NCI-H345 (cell line): ENCODE data around the gene PPP2R5C.
A peak's percentile ranks its signal among the peaks of the same experiment; 100 is the strongest.

Experiments used
- DNase-seq: peaks from one replicate; lab custom pipeline; 2025; lab: John Stamatoyannopoulos, UW

The PPP2R5C gene

DNA sequence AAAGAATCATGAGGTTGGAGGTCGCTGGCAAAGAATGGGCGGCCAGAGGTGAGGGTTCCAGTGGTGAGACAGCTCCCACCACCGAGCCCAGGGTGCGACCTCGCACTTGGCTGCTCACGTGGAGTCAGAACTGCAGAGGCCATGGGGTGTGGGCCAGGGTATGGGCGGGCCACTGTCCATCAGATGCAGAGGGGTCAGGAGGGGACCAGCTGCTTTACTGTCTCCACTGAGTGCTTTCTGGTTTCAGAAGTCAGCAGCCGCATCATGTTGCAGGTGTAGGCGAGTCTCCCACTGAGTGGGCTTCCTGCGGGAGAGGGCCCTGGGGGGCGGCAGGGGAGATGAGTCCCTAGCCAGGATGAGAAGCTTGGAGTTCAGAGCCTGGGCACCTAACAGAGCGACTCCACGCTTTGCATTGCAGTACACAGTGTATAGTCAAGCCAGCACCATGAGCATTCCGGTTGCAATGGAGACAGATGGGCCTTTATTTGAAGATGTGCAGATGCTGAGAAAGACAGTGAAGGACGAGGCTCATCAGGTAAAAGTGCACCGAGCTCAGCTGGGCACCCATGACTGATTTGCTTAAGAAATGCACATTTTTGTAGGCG is 156.0 kb downstream of the PPP2R5C start:
- no peak for DNase-seq

GRCh38 chr14:101918065-101918989 is 156.8 kb downstream of the PPP2R5C start:
- DNase-seq: no peak

- no peak for DNase-seq
Measured at GRCh38 chr14:101920271-101920670, 158.8 kb downstream of the PPP2R5C start.

GRCh38 chr14:101922866-101923265 is 161.4 kb downstream of the PPP2R5C start:
- DNase-seq: no peak

GRCh38 chr14:101925152-101925551 is 163.6 kb downstream of the PPP2R5C start:
- DNase-seq: no peak

GRCh38 chr14:101926085-101926484 is 164.6 kb downstream of the PPP2R5C start:
- DNase-seq: no peak

DNA sequence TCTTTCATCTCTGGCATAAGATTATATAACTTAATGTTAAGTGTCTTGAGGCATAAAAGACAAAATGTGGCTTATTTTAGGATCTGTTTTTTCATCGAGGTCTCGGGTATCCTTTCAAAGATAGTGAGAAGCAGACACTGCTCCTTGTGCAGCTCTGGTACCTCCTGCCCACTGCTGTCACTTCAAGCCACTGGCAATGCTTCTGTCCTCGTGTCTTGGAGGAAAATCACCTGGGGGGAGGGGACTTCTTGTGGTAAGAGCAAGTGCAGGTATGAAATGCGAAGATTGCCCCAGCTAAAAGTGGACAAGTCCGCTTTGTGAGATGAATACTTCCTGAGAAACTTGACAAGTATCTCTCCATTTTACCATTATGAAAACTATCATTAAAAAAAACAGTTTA is 165.1 kb downstream of the PPP2R5C start:
- no peak for DNase-seq

- DNase-seq: no peak
Measured at GRCh38 chr14:101927859-101928258, 166.3 kb downstream of the PPP2R5C start.

- DNase-seq: no peak
Measured at GRCh38 chr14:101928415-101928841, 166.9 kb downstream of the PPP2R5C start.

DNA sequence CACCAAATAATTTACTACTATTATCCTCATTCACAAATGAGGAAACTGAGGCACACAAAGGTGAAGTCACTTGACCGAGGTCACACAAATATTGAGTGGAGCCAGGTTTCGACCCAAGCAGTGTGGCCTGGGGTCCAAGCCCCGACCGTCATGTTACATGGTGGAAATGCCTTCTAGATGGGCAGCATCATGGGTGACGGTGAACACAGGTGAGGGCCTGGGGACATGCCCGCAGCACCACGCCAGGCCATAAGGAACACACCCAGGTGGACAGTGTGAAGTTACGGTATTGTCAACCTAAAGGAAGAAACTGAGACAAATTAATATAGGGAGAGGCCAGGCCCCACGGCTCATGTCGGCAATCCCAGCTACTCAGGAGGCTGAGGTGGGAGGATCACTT is 167.6 kb downstream of the PPP2R5C start:
- no peak for DNase-seq

GRCh38 chr14:101929946-101930345 is 168.4 kb downstream of the PPP2R5C start:
- DNase-seq: no peak

GRCh38 chr14:101932673-101933072 is 171.2 kb downstream of the PPP2R5C start:
- DNase-seq: no peak

DNA sequence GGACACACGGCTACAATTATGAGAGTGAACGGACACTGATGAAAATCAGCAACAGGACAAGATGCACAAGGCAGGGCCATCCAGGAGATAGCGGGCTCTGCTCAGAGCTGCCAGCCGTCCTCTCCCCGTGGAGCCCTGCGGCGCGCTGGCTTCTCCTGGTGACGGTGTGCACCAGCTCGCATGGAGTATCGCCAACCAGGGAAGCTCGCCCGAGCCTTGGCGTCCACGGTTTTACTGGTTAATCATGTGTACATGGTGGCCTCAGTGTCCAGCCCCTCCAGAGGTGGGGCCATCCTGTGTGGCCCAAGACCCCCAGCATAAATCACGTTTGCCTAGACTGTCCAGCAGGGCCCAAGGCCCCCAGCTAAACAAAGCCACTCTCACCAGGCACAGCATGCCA is 171.7 kb downstream of the PPP2R5C start:
- no peak for DNase-seq

DNA sequence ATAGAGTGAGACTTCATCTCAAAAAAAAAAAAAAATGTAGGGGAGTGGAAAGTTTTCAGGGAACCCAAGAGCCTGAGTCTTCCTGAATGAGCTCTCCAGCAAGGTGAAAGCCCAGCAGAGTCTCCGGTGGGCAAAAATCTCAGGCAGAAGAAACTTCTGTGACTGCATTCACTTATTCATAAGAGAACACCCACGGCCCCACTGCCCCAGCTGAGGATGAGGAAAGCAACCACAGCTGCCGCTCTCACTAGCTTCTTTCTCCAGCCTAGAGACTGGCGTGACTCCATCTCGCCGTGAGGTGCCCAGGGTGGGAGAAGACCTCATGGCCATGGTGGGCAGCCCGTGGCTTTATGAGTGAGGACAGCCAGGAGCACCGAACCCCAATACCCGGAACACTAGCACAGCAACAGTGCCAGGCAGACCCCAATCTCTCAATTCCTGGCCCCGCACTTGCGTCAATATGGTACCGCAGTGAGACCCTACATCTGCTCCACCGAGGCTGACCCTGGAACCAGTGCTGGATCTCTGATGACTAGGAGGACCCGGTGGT is 173.2 kb downstream of the PPP2R5C start:
- DNase-seq: no peak

DNA sequence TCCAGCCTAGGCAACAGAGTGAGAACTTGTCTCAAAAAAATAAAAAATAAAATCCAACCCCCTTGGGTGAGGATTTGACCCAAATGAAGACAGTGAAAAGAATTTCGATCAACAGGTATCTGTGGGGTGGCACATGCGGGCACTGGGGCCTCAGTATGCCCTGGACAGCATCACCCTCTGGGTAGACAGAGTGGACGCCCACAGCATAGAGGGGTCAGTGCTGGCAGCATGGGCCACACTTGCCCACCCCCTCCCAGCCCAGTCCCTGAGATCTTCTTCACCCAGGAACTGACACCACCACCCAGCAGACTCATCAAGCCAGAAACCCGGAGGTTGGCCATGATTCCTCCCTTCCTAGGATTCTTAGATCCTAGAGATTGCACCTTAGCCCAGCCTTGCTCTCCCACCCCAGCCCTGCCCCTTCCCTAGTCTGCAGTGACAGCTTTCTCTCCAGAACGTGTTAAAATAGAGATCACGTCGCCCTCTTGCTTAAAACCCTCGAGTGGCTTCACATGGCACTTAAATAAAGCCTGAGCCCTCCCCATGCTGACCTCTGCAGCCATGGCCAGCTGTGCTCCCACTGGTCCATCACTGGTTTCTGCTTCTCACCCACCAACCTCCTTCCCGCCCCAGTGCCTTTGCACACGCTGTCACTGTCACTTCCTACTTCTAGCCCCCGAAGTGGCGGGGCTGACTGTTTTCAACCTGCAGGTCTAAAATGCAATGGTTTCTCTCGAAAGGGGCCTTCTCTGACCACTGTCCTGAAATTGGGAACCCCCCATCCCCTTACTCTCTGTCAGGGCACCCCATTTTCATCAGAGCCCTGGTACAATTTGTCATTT is 176.6 kb downstream of the PPP2R5C start:
- DNase-seq: no peak

DNA sequence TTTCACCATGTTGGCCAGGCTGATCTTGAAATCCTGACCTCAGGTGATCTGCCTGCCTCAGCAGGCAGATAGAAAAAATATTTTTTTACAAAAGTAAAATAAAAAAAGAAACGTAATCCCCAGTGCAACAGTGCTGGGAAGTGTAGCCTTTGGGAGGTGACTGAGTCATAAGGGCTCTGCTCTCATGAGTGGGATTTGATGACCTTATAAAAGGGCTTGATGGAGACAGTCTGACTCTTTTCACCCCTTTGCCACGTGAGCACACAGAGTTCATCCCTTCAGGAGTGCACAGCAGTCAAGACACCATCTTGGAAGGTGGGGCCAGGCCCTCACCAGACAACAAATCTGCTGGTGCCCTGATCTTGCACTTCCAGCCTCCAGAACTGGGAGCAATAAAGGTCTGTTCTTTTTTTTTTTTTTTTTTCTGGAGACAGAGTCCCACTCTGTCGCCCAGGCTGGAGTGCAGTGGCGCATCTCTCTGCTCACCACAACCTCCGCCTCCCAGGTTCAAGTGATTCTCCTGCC is 178.2 kb downstream of the PPP2R5C start:
- DNase-seq: no peak

GRCh38 chr14:101944451-101944850 is 182.9 kb downstream of the PPP2R5C start:
- no peak for DNase-seq

DNA sequence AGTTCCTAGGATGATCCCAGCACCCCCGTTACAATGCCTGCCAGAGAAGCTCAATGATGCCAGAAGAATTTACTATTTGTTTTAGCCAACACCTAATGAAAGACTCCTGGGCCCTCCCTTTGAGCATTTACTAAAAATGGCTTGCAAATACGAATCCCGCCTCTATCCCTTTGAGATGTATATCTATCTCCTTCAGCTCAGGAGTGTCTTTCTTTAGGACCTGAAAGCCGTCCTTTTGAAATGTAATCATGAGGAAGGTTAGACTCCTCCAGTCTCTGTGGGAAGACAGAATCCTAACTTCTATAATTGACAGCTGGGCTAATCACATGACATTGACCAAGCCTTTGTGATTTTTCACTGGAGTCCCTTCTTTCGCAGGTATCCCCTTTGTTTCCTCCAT is 183.7 kb downstream of the PPP2R5C start:
- DNase-seq: no peak

- no peak for DNase-seq
Measured at GRCh38 chr14:101947577-101947903, 186.0 kb downstream of the PPP2R5C start.

- DNase-seq: peak; percentile 100
Measured at GRCh38 chr14:101947904-101948665, 186.6 kb downstream of the PPP2R5C start.

DNA sequence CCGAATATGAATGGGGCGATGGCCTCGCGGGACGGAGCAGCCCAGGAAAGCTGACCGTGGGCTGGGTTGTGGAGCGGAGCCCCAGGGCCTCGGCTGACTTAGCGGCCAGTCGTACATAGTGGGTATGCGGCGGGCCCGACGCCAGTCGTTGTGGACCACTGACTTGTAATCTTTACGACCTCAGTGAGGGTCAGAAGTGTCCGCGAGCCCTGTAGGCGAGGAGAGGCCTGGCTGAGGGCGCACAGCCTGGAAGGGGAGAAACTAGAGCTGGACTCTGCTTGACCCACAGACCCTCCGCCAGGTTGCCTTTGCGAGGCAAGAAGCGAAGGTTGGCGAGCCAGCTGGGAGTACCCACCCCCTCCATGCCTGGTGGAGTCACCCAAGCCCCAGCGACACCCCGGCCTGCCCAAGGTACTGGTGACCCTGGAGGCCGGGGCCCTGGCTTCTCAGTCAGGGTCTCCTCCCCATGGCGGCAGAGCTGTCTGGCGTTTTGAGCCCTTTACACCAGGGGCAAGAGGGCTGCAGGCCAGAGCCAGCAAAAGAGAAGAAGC is 187.2 kb downstream of the PPP2R5C start:
- DNase-seq: no peak
